8988T (cell line): ENCODE measurements around the gene CRCP.
"Not testable (repeated sequence)": the region's sequence is repeated elsewhere in the genome, so short reads cannot be mapped to it uniquely, and the experiment has no call there.

ENCODE experiments used
- DNase-seq: peaks from one replicate; pipeline ENCODE4 v3.0.0; 2011

The CRCP gene

GRCh38 chr7:66162622-66163021, 48.0 kb downstream of the CRCP start:
- no peak for DNase-seq

- no peak for DNase-seq
Observed at GRCh38 chr7:66163186-66163610, 48.6 kb downstream of the CRCP start.

GRCh38 chr7:66164356-66164755, 49.7 kb downstream of the CRCP start:
- DNase-seq, result no peak

GRCh38 chr7:66167773-66168387, 53.2 kb downstream of the CRCP start:
- DNase-seq, result no peak

- no peak for DNase-seq
Observed at GRCh38 chr7:66169616-66170015, 55.0 kb downstream of the CRCP start.

- no peak for DNase-seq
Observed at GRCh38 chr7:66170309-66171231, 55.9 kb downstream of the CRCP start.

GRCh38 chr7:66172536-66173401, 58.1 kb downstream of the CRCP start:
- DNase-seq, result not testable (repeated sequence)

DNA sequence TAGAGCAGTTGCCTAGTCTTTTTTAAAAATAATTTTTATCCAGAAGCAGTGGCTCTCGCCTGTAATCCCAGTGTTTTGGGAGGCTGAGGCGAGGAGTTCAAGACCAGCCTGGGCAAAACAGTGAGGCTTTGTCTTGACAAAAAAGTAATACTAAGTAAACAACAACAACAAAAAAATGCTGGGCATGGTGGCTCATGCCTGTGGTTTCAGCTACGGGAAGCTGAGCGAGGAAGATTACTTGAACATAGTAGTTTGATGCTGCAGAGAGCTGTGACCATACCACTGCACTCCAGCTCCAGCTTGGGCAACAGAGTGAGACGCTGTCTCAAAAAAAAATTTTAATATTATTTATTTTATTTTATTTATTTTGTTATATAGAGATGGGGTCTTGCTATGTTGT, 59.2 kb downstream of the CRCP start:
- no peak for DNase-seq

GRCh38 chr7:66175006-66175405, 60.4 kb downstream of the CRCP start:
- not testable (repeated sequence) for DNase-seq

- DNase-seq, result no peak
Observed at GRCh38 chr7:66176914-66177313, 62.3 kb downstream of the CRCP start.

DNA sequence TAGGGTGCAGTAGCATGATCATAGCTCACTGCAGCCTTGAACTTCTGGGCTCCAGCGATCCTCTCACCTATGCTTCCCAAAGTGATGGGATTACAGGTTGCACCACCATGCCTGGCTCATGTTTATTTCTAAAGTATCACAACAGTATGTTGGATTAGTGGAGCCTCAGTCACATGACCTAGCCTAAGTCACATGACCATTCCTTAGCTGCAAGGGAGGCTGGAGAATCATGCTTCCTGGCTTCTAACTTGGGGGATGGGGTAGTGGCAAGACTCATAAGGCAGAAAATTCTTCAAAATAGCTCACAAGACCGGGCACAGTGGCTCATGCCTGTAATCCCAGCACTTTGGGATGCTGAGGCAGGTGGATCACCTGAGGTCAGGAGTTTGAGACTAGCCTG, 63.6 kb downstream of the CRCP start:
- DNase-seq, result no peak

DNA sequence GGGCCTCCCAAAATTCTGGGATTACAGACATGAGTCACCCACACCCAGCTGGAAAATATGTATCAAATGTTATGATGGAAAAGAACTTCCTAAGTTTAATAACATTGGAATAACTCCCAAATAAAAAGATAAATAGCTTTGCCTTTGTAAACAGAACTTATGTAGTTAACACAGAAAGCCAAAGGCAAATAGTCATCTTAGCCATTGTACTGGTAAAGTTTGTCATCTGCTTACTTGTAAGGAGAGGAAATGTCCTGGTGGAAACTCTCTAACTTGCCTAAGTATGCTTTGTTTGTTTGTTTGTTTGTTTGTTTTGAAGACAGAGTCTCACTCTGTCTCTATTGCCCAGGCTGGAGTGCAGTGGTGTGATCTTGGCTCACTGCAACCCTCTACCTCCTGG, 66.7 kb downstream of the CRCP start:
- no peak for DNase-seq

DNA sequence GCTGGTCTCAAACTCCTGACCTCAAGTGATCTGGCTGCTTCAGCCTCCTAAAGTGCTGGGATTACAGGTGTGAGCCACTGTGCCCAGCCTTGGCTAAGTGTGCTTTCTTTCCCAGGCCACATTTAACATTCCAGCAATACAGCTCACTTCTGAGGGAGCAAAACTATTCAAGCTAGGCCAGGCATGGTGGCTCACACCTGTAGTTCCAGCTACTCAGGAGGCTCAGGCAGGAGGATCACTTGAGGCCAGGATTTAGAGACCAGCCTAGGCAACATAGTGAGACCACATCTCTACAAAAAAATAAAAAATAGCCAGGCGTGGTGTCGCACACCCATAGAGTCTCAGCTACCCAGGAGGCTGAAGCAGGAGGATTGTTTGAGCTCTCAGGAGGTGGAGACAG, 67.2 kb downstream of the CRCP start:
- DNase-seq, result no peak

GRCh38 chr7:66182920-66183319, 68.3 kb downstream of the CRCP start:
- no peak for DNase-seq

DNA sequence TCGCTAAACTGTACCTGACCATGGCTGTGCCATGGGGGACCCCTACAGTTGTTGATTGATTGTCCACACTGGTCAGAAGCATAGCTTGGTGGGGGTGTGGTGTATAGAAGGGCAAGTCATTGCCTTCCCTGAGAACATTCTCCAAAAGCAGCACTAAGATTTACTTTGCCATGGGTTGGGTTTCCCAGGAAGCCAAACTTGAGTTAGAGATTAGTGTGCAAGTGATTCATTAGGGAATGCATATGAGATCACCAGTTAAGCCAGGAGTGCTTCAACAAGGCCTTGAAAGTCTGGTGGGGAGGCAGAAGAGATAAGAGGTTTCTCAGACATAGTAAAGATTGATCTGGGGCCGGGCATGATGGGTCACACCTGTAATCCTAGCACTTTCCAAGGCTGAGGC, 69.1 kb downstream of the CRCP start:
- no peak for DNase-seq

GRCh38 chr7:66185680-66186187, 71.1 kb downstream of the CRCP start:
- no peak for DNase-seq

DNA sequence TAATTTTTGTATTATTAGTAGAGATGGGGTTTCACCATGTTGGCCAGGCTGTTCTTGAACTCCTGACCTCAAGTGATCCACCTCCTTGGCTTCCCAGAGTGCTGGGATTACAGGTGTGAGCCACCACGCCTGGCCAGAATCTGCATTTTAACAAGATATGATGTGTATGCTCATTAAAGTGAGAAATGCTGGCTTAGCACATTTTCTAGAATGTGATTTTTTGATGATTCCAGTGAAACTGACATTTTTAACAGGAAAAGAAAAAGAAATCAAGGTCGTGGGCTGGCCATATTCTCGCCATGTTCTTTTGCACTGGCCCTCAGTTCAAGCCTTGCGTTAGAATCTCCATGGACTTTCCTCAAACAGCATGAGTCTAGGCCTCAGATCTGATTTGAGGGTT, 72.3 kb downstream of the CRCP start:
- no peak for DNase-seq

DNA sequence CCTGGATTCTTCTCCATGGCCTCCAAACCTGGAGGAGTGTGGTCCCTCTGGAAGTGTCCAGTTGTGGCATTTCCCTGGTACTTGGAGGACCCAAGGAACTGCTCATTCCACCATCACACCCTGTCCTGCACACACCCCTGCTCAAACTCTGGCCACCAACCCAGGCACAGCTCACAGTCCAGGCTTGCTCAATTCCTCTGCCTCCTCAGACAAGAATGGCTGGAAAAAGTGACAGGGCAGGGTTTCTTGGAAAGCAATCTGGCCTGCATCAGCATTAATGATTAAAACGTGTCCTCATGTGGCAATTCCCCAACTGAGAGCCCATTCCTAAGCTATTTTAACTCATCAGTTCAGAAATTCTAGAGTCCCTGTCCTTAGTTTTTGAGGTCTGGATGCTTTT, 73.3 kb downstream of the CRCP start:
- DNase-seq, result no peak

DNA sequence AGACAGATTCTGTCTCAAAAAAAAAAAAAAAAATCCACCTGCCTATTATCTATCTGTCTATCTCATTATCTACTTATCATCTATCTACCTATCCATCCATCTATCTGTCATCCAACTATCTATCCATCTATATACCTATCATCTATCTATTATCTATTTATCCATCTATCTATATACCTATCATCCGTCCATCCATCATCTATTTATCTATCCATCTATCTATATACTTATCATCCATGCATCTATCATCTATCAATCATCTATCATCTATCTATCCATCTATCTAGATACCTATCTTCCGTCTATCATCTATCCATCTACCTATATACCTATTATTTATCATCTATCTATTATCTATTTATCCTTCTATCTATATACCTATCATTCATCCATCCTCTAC, 74.0 kb downstream of the CRCP start:
- no peak for DNase-seq

GRCh38 chr7:66189695-66190503, 75.3 kb downstream of the CRCP start:
- no peak for DNase-seq

GRCh38 chr7:66190504-66190857, 75.8 kb downstream of the CRCP start:
- no peak for DNase-seq

DNA sequence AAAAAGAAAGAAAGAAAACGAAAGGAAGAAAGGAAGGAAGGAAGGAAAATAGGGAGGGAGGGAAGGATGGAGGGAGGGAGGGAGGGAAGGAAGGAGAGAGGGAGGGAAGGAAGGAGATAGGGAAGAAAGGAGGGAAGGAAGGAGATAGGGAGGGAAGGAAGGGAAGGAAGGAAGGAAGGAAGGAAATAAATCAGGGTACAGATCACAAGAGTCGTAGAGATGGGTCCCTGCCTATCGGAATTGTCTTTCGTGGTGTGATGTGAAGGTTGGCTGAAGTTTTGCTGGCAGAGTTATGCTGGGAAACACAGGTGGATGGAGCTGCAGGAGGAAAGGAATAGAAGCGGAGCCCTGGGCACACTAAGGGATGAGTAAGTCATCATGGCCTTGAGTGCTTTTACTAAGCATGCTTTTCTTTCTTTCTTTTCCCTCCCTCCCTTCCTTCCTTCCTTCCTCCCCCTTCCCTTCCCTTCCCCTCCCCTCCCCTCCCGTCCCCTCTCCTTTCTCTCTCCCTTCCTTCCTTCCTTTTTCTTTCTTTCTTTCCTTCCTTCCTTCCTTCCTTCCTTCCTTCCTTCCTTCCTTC, 78.6 kb downstream of the CRCP start:
- DNase-seq, result no peak
